VCaP (cell line): ENCODE results near the gene SAMD10.
"Not testable (repeated sequence)": the region's sequence is repeated elsewhere in the genome, so short reads cannot be mapped to it uniquely, and the experiment has no call there.

Experiments
- H3K27ac ChIP-seq: fragments of 450-650 bp; 2 replicates; pipeline ENCODE4 v1.5.1; 2017
- TF ChIP-seq, protein P1 (sequence below): fragments of 450-650 bp; conservative IDR thresholded peaks from 2 replicates; pipeline ENCODE4 v1.5.1; 2017; ENCODE audit warnings: mild to moderate bottlenecking, moderate library complexity

SAMD10 gene

DNA sequence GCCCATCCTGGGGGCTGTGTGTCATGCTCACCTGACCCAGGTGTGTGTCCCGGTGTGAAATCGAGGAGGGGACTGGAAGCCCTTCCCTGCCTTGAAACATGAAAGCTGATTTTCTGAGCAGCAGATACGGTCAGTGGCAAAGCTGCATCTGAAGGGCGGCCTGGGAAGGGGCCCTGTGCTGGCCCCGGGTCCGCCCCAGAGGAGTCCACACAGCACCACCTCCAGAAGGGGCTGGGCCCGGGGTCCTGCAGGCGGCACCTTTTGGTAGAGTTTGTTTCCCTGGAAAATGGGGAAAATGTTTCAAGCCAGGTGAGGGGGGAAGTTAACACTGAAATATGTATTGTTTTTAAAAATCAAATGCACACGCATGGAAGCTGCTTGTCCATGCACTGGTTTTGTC is 44.0 kb downstream of the SAMD10 start:
- TF ChIP-seq, protein P1, sequence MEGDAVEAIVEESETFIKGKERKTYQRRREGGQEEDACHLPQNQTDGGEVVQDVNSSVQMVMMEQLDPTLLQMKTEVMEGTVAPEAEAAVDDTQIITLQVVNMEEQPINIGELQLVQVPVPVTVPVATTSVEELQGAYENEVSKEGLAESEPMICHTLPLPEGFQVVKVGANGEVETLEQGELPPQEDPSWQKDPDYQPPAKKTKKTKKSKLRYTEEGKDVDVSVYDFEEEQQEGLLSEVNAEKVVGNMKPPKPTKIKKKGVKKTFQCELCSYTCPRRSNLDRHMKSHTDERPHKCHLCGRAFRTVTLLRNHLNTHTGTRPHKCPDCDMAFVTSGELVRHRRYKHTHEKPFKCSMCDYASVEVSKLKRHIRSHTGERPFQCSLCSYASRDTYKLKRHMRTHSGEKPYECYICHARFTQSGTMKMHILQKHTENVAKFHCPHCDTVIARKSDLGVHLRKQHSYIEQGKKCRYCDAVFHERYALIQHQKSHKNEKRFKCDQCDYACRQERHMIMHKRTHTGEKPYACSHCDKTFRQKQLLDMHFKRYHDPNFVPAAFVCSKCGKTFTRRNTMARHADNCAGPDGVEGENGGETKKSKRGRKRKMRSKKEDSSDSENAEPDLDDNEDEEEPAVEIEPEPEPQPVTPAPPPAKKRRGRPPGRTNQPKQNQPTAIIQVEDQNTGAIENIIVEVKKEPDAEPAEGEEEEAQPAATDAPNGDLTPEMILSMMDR: no peak
- peak overlapping the region; percentile 10; the same call in 1 of the 2 replicates for H3K27ac ChIP-seq

DNA sequence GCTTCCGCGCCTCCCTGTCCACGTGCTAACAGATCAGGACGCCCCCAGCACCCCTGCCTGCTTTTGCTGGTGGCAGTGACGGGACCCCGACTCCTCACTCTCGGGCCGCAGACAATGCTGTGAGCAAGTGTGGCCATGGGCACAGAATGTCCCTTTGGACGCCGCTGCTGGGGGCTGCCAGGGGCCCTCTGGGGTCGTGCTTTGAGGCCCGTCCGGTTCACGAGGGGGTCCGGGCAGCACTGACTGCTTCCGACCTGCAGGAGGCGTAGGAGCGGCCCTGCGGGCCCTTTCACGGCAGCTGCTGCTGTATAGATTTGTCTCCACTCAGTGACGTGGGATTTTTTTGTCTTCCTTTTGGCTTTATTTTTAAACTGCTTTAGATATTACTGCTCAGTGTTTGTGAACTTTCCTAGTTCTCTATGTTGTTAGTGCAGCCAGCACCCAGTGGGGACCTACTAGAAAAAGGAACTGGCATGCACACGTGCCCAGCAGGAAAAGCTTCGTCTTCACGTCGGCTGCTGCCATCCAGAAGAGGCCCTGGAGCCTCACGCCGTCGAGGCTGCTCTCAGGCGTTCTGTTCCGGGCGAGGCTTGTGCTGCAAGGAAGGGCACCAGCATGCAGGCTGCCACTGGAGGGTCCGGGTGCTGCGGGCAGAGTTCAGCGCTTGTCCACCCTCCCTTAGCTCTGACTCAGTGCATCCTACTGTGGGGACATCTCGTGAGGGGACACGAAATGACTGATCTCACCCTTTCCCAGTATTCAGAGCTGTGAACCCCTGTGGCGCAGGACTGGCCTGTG is 45.0 kb downstream of the SAMD10 start:
- TF ChIP-seq, protein P1: peak; percentile 53

DNA sequence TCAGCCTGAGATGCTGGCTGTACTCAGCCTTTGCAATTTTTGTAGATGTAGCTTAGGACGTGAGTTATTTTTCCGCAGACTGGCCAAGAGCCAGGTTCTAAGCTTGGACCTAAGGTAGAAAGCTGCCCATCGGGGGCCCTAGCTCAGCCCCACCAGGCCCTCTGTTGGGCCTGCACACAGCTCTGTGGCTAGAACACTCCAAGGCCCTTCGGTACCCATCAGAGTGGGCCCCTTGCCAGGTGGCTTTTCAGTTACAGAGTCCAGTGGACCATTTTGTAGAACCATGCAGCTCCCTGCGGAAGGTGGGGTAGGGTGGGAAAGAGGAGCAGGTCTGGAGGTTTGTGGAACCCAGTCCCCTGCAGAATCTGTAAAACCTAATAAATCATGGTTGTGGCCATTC is 45.8 kb downstream of the SAMD10 start:
- H3K27ac ChIP-seq: no peak overlapping the region
- TF ChIP-seq, protein P1: no peak

More for the DNA sequence above, 45.0 kb downstream of the SAMD10 start:
- peak overlapping the region; percentile 10; the same call in 1 of the 2 replicates for H3K27ac ChIP-seq

DNA sequence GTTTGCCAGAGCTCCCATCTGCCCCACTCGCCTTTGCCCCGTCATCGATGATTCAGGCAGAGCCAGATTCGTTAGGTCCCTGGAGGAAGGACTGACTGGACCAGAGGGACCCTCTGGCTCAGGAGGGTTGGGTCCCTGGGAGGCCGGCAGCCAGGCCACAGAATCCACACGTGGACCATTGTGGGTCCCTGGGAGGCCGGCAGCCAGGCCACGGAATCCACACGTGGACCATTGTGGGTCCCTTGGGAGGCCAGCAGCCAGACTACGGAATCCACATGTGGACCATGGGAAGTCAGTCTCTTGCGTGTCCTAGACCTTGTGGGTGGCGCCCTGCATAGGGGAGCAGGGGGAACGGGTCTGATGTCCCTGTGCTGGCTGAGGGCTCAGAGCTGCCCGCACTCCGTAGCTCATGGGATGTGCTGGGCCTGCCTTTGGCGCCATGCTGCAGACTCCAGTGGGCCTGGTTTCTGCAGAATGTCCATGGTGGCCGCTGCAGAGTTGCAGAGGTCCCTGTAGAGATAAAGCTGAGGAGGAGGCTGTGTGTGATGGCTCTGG is 46.8 kb downstream of the SAMD10 start:
- H3K27ac ChIP-seq: no peak overlapping the region; the same call in 1 of the 2 replicates
- TF ChIP-seq, protein P1: no peak

DNA sequence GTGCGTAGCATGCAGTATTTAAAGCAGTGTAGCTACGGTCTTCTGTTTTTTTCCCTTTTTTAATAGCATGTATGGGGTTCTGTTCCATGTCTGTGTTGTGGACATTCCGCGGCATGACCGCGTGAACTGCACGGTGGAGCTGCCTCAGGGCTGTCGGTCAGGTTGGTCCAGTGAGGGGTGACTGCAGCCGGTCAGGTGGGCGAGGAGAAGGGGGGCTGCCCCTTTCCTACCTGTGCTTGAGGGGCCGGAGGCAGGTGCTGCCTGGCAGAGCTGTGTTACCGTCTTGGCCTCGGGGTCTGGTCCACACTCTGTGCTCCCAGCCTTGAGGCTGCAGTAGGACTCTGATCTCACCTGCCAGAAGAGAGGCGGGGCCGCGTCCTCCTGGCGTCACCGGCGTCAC is 47.7 kb downstream of the SAMD10 start:
- TF ChIP-seq, protein P1: no peak
- peak overlapping the region; percentile 21; the same call in 1 of the 2 replicates for H3K27ac ChIP-seq

DNA sequence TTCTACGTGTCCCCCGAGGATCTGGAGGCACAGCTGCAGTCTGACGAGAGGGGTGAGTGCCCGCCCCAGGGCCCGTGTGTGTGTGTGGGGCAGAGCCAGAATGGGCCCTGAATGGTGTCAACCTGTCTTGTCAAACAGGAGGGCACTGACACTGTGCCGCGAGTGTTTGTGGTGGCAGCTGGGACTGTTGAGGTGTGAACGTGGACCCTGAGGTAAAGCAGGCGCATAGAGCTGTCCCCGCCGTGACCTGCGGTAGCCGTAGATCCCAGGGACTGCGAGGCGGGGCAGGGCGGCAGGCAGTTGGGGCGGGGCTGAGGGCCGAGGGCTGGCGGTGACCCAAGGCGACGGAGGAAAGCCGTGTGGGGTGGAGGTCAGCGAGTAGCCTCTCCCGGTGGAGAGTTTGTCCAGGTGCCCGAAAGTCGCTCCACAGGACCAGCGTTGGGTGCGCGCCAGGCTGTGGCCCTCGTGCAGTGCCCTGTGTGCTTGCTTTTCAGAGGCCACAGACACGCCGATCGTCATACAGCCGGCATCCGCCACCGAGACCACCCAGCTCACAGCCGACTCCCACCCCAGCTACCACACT is 48.4 kb downstream of the SAMD10 start:
- peak overlapping the region; percentile 21 for H3K27ac ChIP-seq
- TF ChIP-seq, protein P1: no peak

DNA sequence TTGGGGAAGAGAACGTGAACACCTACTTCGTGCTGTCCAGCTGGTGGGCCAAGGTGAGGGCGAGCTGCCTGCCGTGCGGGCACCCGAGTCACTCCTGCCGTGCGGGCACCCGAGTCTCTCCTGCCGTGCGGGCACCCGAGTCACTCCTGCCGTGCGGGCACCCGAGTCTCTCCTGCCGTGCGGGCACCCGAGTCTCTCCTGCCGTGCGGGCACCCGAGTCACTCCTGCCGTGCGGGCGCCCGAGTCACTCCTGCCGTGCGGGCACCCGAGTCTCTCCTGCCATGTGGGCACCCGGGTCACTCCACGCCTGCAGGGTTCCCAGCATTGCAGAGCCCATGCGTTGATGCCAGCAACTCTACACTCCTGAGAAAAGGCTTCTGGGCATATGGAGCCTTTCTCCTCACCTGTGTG is 50.0 kb downstream of the SAMD10 start:
- not testable (repeated sequence) for H3K27ac ChIP-seq
